Measurements from ENCODE around the gene CREB3L2. TPM values are rescaled to one million over a fixed set of nuclear protein-coding genes. Genes with fewer than 3 reads are reported as not detected.

CREB3L2 gene
- total and polyA plus RNA-seq, 11 donors: 4.0 to 40.6 (median 21.8) TPM

DNA sequence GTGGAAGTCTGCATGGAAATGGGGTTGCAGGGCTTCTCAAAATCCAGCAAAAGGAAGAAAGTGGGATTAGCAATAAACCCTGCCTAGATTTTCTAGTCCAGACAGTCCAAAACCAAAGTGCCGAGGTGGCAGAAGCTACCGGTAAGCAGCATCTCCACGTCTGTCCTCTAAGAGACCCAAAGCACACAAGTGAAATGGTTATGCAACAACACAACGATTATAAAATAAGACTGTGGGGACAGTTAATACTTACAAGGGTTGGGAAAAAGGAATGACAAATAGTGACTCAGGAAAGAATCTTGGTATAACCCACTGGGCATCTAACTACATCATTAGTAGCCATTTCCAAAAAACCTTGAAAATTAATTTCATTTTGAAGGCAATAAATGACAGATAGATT lies 24.7 kb downstream of the CREB3L2 start:
- Histone ChIP-seq H3K36me3 (peaks cover 0 to 6% (median 0%) of the 10 kb centered on the region in 9 donors), H3K4me1 (peaks cover 4 to 81% (median 58%) of the 10 kb centered on the region in 12 donors), H3K9me3 (no peaks in the 10 kb centered on the region), H3K27ac (peak overlapping the region in 9 of 12 donors; percentile 3 to 79 (median 77)), H3K4me3 (no peak overlapping the region), H3K27me3 (no peaks in the 10 kb centered on the region)
- DNase-seq (peak in 1 of 5 donors; percentile 17), ATAC-seq (no peak)
- TF ChIP-seq, protein P1, sequence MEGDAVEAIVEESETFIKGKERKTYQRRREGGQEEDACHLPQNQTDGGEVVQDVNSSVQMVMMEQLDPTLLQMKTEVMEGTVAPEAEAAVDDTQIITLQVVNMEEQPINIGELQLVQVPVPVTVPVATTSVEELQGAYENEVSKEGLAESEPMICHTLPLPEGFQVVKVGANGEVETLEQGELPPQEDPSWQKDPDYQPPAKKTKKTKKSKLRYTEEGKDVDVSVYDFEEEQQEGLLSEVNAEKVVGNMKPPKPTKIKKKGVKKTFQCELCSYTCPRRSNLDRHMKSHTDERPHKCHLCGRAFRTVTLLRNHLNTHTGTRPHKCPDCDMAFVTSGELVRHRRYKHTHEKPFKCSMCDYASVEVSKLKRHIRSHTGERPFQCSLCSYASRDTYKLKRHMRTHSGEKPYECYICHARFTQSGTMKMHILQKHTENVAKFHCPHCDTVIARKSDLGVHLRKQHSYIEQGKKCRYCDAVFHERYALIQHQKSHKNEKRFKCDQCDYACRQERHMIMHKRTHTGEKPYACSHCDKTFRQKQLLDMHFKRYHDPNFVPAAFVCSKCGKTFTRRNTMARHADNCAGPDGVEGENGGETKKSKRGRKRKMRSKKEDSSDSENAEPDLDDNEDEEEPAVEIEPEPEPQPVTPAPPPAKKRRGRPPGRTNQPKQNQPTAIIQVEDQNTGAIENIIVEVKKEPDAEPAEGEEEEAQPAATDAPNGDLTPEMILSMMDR (IDR thresholded peaks at IDR 0.05): no peak
- no peak for TF ChIP-seq POLR2A (IDR thresholded peaks at IDR 0.05)
- 85 to 89% (median 86%) methylated on average over 4 of the region's 4 CpGs for WGBS, 4 donors
- intact Hi-C loops (cut with DNase I): loop anchor here in 1 of 10 donors (5.0 kb wide), 1 partner anchor 35 kb away; no protein-coding TSS in a partner anchor

DNA sequence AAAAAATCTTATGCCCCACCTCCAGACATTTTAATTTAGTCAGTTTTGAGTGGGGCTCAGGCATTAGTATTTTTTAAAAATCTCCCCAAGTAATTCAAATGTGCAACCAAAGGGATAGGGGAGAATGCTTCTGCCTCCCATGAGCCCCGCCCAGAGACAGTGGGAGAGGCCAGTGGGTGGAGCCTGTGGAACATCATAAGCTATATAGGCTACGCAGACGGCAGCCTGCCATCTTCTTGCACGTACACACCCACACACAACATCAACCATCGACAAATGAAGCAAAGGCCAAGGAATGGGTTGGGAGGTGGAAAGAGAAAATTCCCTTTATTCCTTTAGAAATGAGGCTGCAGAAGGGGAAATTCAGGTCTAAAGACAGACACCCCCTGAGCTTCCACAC lies 25.2 kb downstream of the CREB3L2 start:
- DNase-seq (peak in 1 of 5 donors; percentile 23), ATAC-seq (no peak)
- peaks cover 4 to 78% (median 56%) of the 10 kb centered on the region in 12 donors for H3K4me1 ChIP-seq
- 53 to 77% (median 70%) methylated on average over 5 of the region's 5 CpGs for WGBS, 4 donors
- no peak overlapping the region for H3K4me3 ChIP-seq
- no peak for TF ChIP-seq POLR2A (IDR thresholded peaks at IDR 0.05)
- TF ChIP-seq, protein P1 (IDR thresholded peaks at IDR 0.05): no peak
- no peaks in the 10 kb centered on the region for H3K9me3 ChIP-seq
- intact Hi-C loops (cut with DNase I): loop anchor here in 1 of 10 donors (5.0 kb wide), 1 partner anchor 34 kb away; no protein-coding TSS in a partner anchor
- peak overlapping the region in 8 of 12 donors; percentile 13 to 79 (median 72) for H3K27ac ChIP-seq
- no peaks in the 10 kb centered on the region for H3K27me3 ChIP-seq
- H3K36me3 ChIP-seq: peaks cover 0 to 6% (median 0%) of the 10 kb centered on the region in 9 donors

DNA sequence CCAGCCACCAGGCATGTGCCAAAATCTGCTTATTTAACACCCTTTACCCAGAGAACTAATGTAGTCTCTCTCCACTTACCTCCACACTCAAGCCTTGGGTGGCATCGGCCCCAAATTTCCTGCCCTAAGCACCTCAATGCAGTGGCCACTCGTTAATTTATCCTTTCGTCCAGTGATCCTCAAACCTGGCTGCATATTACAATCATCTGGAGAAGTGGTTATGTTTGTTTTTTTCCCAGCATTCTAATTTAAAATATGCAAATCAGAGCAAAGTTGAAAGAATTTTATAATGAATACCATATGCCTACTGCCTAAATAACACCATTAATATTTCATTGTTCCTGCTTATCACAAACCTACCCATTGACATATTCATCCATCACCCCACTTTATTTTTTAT lies 25.7 kb downstream of the CREB3L2 start:
- Histone ChIP-seq H3K36me3 (peaks cover 0 to 6% (median 0%) of the 10 kb centered on the region in 9 donors), H3K27me3 (no peaks in the 10 kb centered on the region), H3K4me3 (no peak overlapping the region), H3K9me3 (no peaks in the 10 kb centered on the region), H3K27ac (peak overlapping the region; percentile 45 to 79 (median 65)), H3K4me1 (peaks cover 4 to 77% (median 52%) of the 10 kb centered on the region in 12 donors)
- no peak for TF ChIP-seq POLR2A (IDR thresholded peaks at IDR 0.05)
- TF ChIP-seq, protein P1 (IDR thresholded peaks at IDR 0.05): no peak
- peak in 1 of 5 donors; percentile 16 for DNase-seq
- no peak for ATAC-seq
- 76 to 90% (median 80%) methylated on average over 3 of the region's 3 CpGs for WGBS, 4 donors
- intact Hi-C loops (cut with DNase I): loop anchor here in 1 of 10 donors (5.0 kb wide), 1 partner anchor 34 kb away; no protein-coding TSS in a partner anchor

DNA sequence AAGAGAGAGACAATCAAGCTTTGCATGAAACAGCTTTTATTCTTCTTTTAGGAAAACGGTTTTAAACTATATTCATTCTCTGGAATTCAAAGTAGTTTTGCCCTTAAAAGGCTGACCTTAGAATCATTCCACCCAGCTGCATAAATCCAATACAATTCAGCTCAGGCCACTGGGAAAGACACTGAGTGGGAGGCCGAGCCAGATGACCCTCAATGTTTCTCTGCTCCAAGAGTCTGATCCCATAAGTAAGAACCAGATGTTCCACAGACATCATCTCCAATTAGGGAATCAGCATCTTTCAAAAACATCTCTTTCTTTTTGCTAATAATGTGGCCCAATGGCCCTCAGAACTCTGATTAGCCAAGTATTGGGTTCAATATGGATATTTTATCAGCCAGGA lies 26.1 kb downstream of the CREB3L2 start:
- WGBS, 4 donors: 68 to 83% (median 71%) methylated on average over 2 of the region's 2 CpGs
- intact Hi-C loops (cut with DNase I): loop anchor here in 1 of 10 donors (5.0 kb wide), 1 partner anchor 33 kb away; no protein-coding TSS in a partner anchor
- H3K9me3 ChIP-seq: no peaks in the 10 kb centered on the region
- no peaks in the 10 kb centered on the region for H3K27me3 ChIP-seq
- no peak overlapping the region for H3K4me3 ChIP-seq
- H3K4me1 ChIP-seq: peaks cover 4 to 77% (median 51%) of the 10 kb centered on the region in 12 donors
- ATAC-seq (peak; percentile 39 to 75 (median 62)), DNase-seq (peak in 3 of 5 donors; percentile 46 to 58 (median 47))
- TF ChIP-seq, protein P1 (IDR thresholded peaks at IDR 0.05): no peak
- TF ChIP-seq POLR2A (IDR thresholded peaks at IDR 0.05): no peak
- H3K27ac ChIP-seq: peak overlapping the region; percentile 45 to 79 (median 65)
- peaks cover 0 to 6% (median 0%) of the 10 kb centered on the region in 9 donors for H3K36me3 ChIP-seq
